Kidney (tissue), 14 donors: Measurements from ENCODE around the gene PSMB11. TPM values are rescaled to one million over a fixed set of nuclear protein-coding genes. Genes with fewer than 3 reads are reported as not detected.

Experiments
- DNase-seq, 5 donors: peaks; one replicate each; pipeline ENCODE4 v3.0.0-alpha.2; 2013 to 2020
- FAIRE-seq: peaks from 2 replicates; lab custom pipeline; 2012; peaks lifted over from hg19 to GRCh38; lab: Jason Lieb, UNC
- H3K27ac ChIP-seq, 2 donors: one replicate each; pipeline ENCODE4 v1.7.0; 2013; ENCODE audit warnings: low read depth in 2 of 2, low read length in 2 of 2, inconsistent platforms in 1 of 2
- H3K27me3 ChIP-seq: one replicate; pipeline ENCODE4 v1.7.1; 2013; ENCODE audit warnings: low read length, inconsistent platforms; ENCODE audit not compliant: control insufficient read depth, insufficient read depth
- H3K36me3 ChIP-seq, 3 donors: one replicate each; pipeline versions ENCODE4 v1.7.0 to v1.7.1; 2013; ENCODE audit warnings: low read length in 3 of 3, control low read depth in 1 of 3, inconsistent platforms in 1 of 3; ENCODE audit not compliant: insufficient read depth in 3 of 3, control insufficient read depth in 2 of 3
- H3K4me1 ChIP-seq, 3 donors: one replicate each; pipeline versions ENCODE4 v1.7.0 to v1.7.1; 2013; ENCODE audit warnings: low read length in 3 of 3, inconsistent platforms in 1 of 3, low read depth in 1 of 3; ENCODE audit not compliant: control insufficient read depth in 2 of 3, insufficient read depth in 2 of 3
- H3K4me3 ChIP-seq, 3 donors: one replicate each; pipeline versions ENCODE4 v1.7.0 to v1.8.1; 2013; ENCODE audit warnings: low read length in 3 of 3, control low read depth in 1 of 3, inconsistent platforms in 1 of 3
- H3K9ac ChIP-seq, 3 donors: one replicate each; pipeline versions ENCODE4 v1.7.0 to v1.7.1; 2013; ENCODE audit warnings: low read length in 3 of 3, control low read depth in 1 of 3, inconsistent platforms in 1 of 3
- H3K9me3 ChIP-seq, 3 donors: one replicate each; pipeline versions ENCODE4 v1.7.0 to v1.7.1; 2013; ENCODE audit warnings: low read length in 3 of 3, control low read depth in 1 of 3, inconsistent platforms in 1 of 3; ENCODE audit not compliant: control insufficient read depth in 2 of 3, insufficient read depth in 1 of 3
- CTCF ChIP-seq: IDR thresholded peaks from 3 replicates; pipeline ENCODE4 v1.5.1; 2012; ENCODE audit warnings: mild to moderate bottlenecking, moderate library complexity, borderline replicate concordance; ENCODE audit not compliant: insufficient read depth; ENCODE audit errors: extremely low read depth
- intact Hi-C: fragments of 100-400 bp; cut with DNase I; formaldehyde crosslinking; loops from one replicate; pipeline ENCODE4 v1.11.1; 2022
- polyA plus RNA-seq: library from polyadenylated mRNA; stranded (reverse); fragments of 350-450 nt; fragmentation: Illumina TruSeq; extraction: RNeasy Lipid Tissue Mini Kit (QIAGEN cat#74804); gene quantifications from one replicate; pipeline ENCODE4 v1.2.3, GENCODE V29; 2014; ENCODE audit warnings: low read depth, low replicate concordance; ENCODE audit not compliant: insufficient read depth
- total RNA-seq: library from RNA; stranded (reverse); fragmentation: NEBNext Ultra II Directional; extraction: Animal tissue kit (Norgen Biotek cat#: 25700); gene quantifications from one replicate; pipeline ENCODE4 v1.2.1, GENCODE V29; 2021
- donor health status: control.
- donor health status: control.
- donor health status: control.
- donor health status: control.
- donor health status: control.
- donor health status: DM: yes; HTN: yes; CAD: no.
- donor health status: Normal renal cell carcinoma (clear cell type).

Gene PSMB11
- total and polyA plus RNA-seq, 2 donors from 2014 or later, result not detected

DNA sequence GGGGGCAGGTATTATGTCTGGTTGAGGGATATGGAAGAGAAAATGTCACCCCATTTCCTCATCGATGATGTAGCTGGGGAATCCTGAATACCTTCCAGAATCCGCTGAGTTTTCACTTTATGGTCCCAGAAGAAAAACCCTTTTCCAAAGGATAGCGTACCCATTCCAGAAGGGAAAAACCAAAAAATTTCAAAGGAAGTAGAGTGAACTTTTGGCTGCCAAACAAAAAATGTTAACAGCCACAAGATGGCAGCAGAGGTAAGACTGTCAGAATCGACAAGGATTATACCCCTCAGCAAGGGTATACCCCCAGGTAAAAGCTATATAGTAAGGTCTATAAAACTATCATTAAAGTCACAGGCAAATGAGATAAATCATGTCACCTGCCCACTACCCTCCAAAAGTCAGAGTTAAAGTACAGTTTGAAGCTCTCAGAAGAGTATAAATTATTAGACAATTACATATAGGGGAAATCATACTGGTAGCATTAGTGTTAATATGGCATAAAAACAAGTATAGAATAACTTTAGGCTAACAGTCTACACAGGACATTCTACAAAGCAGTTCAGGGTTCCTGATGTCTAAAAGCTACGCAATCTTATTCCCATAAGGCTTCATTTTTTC is 34.9 kb downstream of the PSMB11 start:
- Histone ChIP-seq H3K36me3 (peaks cover 26 to 89% (median 50%) of the 10 kb centered on the region in 3 donors), H3K27me3 (no peaks in the 10 kb centered on the region), H3K27ac (peak overlapping the region; percentile 8 to 63), H3K9me3 (no peaks in the 10 kb centered on the region), H3K4me1 (peaks cover 2 to 12% (median 9%) of the 10 kb centered on the region in 3 donors), H3K4me3 (no peak overlapping the region), H3K9ac (peak overlapping the region in 2 of 3 donors; percentile 22 to 28)
- FAIRE-seq (no peak), DNase-seq (peak in 2 of 5 donors; percentile 20 to 47)
- no peak for TF ChIP-seq CTCF
- intact Hi-C loops, result no loop called here

DNA sequence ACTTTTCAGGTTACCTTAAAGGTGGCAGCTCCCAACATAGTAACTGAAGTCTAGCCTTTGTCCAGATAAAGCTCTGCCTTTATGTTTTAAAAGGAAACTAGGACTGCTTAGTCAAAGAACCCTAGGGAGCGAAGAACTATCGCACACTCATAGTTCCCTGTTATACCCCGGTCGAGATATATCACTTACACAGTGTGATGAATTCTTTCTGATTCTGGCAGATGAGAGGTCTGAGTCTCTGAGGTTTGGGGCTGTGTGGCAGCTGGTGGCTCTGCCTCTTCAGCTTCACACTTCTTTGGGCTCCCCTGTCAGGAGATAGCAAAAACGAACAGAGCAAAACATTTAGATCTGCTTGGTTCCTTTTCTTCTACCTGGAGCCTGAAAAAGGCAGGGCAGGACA is 36.0 kb downstream of the PSMB11 start:
- H3K4me1 ChIP-seq, result peaks cover 0 to 3% (median 2%) of the 10 kb centered on the region in 3 donors
- H3K27me3 ChIP-seq, result no peaks in the 10 kb centered on the region
- H3K27ac ChIP-seq, result peak overlapping the region in 1 of 2 donors; percentile 6
- intact Hi-C loops, result no loop called here
- FAIRE-seq (no peak), DNase-seq (no peak)
- H3K36me3 ChIP-seq, result peaks cover 26 to 83% (median 46%) of the 10 kb centered on the region in 3 donors
- no peak for TF ChIP-seq CTCF
- H3K9ac ChIP-seq, result no peak overlapping the region
- H3K9me3 ChIP-seq, result no peaks in the 10 kb centered on the region
- H3K4me3 ChIP-seq, result no peak overlapping the region

- Histone ChIP-seq H3K9me3 (no peaks in the 10 kb centered on the region), H3K4me3 (no peak overlapping the region), H3K4me1 (peaks cover 0 to 3% (median 0%) of the 10 kb centered on the region in 3 donors), H3K27me3 (no peaks in the 10 kb centered on the region), H3K36me3 (peaks cover 26 to 85% (median 44%) of the 10 kb centered on the region in 3 donors), H3K27ac (peak overlapping the region; percentile 7 to 40), H3K9ac (no peak overlapping the region)
- no peak for TF ChIP-seq CTCF
- DNase-seq, result no peak
- no peak for FAIRE-seq
- intact Hi-C loops, result no loop called here
These were observed 36.7 kb downstream of the PSMB11 start for GRCh38 chr14:23078692-23079116.
